ENCODE measurements around the gene PMFBP1.

- no peak for TF ChIP-seq CTCF (IDR thresholded peaks at IDR 0.05)
- TF ChIP-seq EZH2 (IDR thresholded peaks at IDR 0.05; ENCODE audit: borderline replicate concordance, insufficient read depth, low read depth, low read length, poor library complexity, severe bottlenecking), result no peak
Measured at GRCh38 chr16:72211110-72211509, 39.2 kb upstream of the PMFBP1 start.
